NCI-H2107 (cell line): Measurements from ENCODE around the gene CCL8.

Source experiments
- DNase-seq: peaks from one replicate; lab custom pipeline; 2025; lab: John Stamatoyannopoulos, UW

CCL8 gene

GRCh38 chr17:34367486-34368195 is 48.4 kb downstream of the CCL8 start:
- DNase-seq, result no peak

- no peak for DNase-seq
Measured at GRCh38 chr17:34368196-34368945, 49.1 kb downstream of the CCL8 start.

GRCh38 chr17:34368946-34369500 is 49.8 kb downstream of the CCL8 start:
- DNase-seq, result no peak

- DNase-seq, result no peak
Measured at GRCh38 chr17:34369571-34369970, 50.3 kb downstream of the CCL8 start.

GRCh38 chr17:34370376-34370996 is 51.3 kb downstream of the CCL8 start:
- DNase-seq, result no peak

GRCh38 chr17:34370997-34371395 is 51.8 kb downstream of the CCL8 start:
- DNase-seq, result no peak
